CD4-positive, CD25-positive, alpha-beta regulatory T cell (primary cell): Measurements from ENCODE around the gene TMEM185B. TPM values are rescaled to one million over a fixed set of nuclear protein-coding genes. Genes with fewer than 3 reads are reported as not detected.
A peak's percentile ranks its signal among the peaks of the same experiment; 100 is the strongest.
"Not testable (repeated sequence)": the region's sequence is repeated elsewhere in the genome, so short reads cannot be mapped to it uniquely, and the experiment has no call there.

Source experiments
- ATAC-seq, 2 donors: fragments of 150-1000 bp; cut with Tn5 transposase; one replicate each; pipeline ENCODE4 v1.10.0; 2021; ENCODE audit warnings: low read depth in 2 of 2, moderate number of reproducible peaks in 2 of 2, moderate library complexity in 1 of 2
- DNase-seq, 3 donors: peaks; one replicate each; pipeline versions ENCODE4 v3.0.0 to v3.0.0-alpha.2; 2012 to 2022; ENCODE audit warnings: mixed read lengths in 1 of 3
- H3K27ac ChIP-seq: one replicate; pipeline ENCODE4 v1.7.0; 2013; ENCODE audit warnings: mild to moderate bottlenecking, low read length; ENCODE audit not compliant: insufficient read depth, poor library complexity, severe bottlenecking
- H3K27me3 ChIP-seq: one replicate; pipeline ENCODE4 v1.7.0; 2013; ENCODE audit warnings: low read length; ENCODE audit not compliant: control insufficient read depth, insufficient read depth
- H3K36me3 ChIP-seq: one replicate; pipeline ENCODE4 v1.7.0; 2013; ENCODE audit warnings: mild to moderate bottlenecking, low read length, moderate library complexity; ENCODE audit not compliant: control insufficient read depth, insufficient read depth
- H3K4me1 ChIP-seq: 2 replicates; pipeline ENCODE4 v1.7.0; 2013; ENCODE audit warnings: mild to moderate bottlenecking, low read length; ENCODE audit not compliant: insufficient read depth, control insufficient read depth, poor library complexity, severe bottlenecking
- H3K4me3 ChIP-seq: one replicate; pipeline ENCODE4 v1.7.0; 2013; ENCODE audit warnings: low read depth, mild to moderate bottlenecking, low read length, moderate library complexity
- H3K9me3 ChIP-seq, 2 experiments: 1 replicate in 1 of 2; 2 replicates in 1 of 2; pipeline ENCODE4 v1.7.0; 2013; ENCODE audit warnings: low read length in 2 of 2, mild to moderate bottlenecking in 1 of 2, moderate library complexity in 1 of 2; ENCODE audit not compliant: control insufficient read depth in 2 of 2
- H3K27ac Mint-ChIP-seq, 3 donors: one replicate each; pipeline ENCODE4 v1.8.0; 2020 to 2022; ENCODE audit warnings: mild to moderate bottlenecking in 3 of 3, mixed read lengths in 3 of 3, moderate library complexity in 2 of 3
- H3K27me3 Mint-ChIP-seq: one replicate; pipeline ENCODE4 v1.8.0; 2022; ENCODE audit warnings: mild to moderate bottlenecking, mixed read lengths
- H3K36me3 Mint-ChIP-seq: one replicate; pipeline ENCODE4 v1.8.0; 2020; ENCODE audit warnings: mixed read lengths
- H3K4me1 Mint-ChIP-seq, 4 donors: one replicate each; pipeline ENCODE4 v1.8.0; 2020 to 2022; ENCODE audit warnings: mixed read lengths in 4 of 4, mild to moderate bottlenecking in 1 of 4
- H3K4me3 Mint-ChIP-seq, 4 donors: one replicate each; pipeline ENCODE4 v1.8.0; 2020 to 2022; ENCODE audit warnings: mild to moderate bottlenecking in 4 of 4, mixed read lengths in 4 of 4, moderate library complexity in 3 of 4
- H3K9me3 Mint-ChIP-seq, 7 donors: one replicate each; pipeline ENCODE4 v1.8.0; 2020 to 2022; ENCODE audit warnings: mixed read lengths in 7 of 7, mild to moderate bottlenecking in 3 of 7, moderate library complexity in 2 of 7
- polyA plus RNA-seq, 4 donors: library from polyadenylated mRNA; unstranded; fragments of 300-500 nt; fragmentation: Illumina TruSeq; gene quantifications; one replicate each; pipeline ENCODE4 v1.2.3, GENCODE V29; 2021
- total RNA-seq: library from RNA; stranded (reverse); gene quantifications from one replicate; pipeline ENCODE4 v1.2.3, GENCODE V29; 2022

The TMEM185B gene
- total and polyA plus RNA-seq, 5 donors from 2014 or later = 15.6 to 23.3 (median 17.7) TPM

- peaks cover 3% of the 10 kb centered on the region for H3K36me3 Mint-ChIP-seq
- no peak for DNase-seq
- peaks cover 0 to 2% of the 10 kb centered on the region in 2 experiments for H3K9me3 ChIP-seq
Observed at GRCh38 chr2:120203251-120204021, 19.8 kb downstream of the TMEM185B start.

GRCh38 chr2:120199817-120200459 lies 23.3 kb downstream of the TMEM185B start:
- H3K4me1 ChIP-seq, H3K27me3 Mint-ChIP-seq, H3K4me3 Mint-ChIP-seq, H3K27ac Mint-ChIP-seq, ATAC-seq, DNase-seq, H3K27ac ChIP-seq, H3K27me3 ChIP-seq, H3K9me3 ChIP-seq, H3K36me3 Mint-ChIP-seq, H3K36me3 ChIP-seq, H3K4me3 ChIP-seq, H3K4me1 Mint-ChIP-seq: not testable (repeated sequence)
- peaks cover 2 to 17% (median 6%) of the 10 kb centered on the region in 7 donors for H3K9me3 Mint-ChIP-seq

More at GRCh38 chr2:120203251-120204021, 19.8 kb downstream of the TMEM185B start:
- Histone ChIP-seq H3K4me3 (no peak overlapping the region), H3K27me3 (no peaks in the 10 kb centered on the region), H3K4me1 (no peaks in the 10 kb centered on the region), H3K27ac (no peak overlapping the region), H3K36me3 (no peaks in the 10 kb centered on the region)
- Mint-ChIP-seq H3K27me3 (peaks cover 7% of the 10 kb centered on the region), H3K4me1 (peaks cover 0 to 6% (median under 1%) of the 10 kb centered on the region in 4 donors), H3K9me3 (peaks cover 0 to 4% (median 2%) of the 10 kb centered on the region in 7 donors), H3K4me3 (no peak overlapping the region), H3K27ac (no peak overlapping the region)
- no peak for ATAC-seq

- no peak overlapping the region for H3K27ac Mint-ChIP-seq
- no peaks in the 10 kb centered on the region for H3K36me3 ChIP-seq
- peaks cover 13% of the 10 kb centered on the region for H3K27me3 Mint-ChIP-seq
- no peak overlapping the region for H3K4me3 Mint-ChIP-seq
- H3K27ac ChIP-seq = no peak overlapping the region
- peaks cover 7 to 37% (median 11%) of the 10 kb centered on the region in 7 donors for H3K9me3 Mint-ChIP-seq
- H3K4me1 Mint-ChIP-seq = peaks cover 0 to 4% (median 0%) of the 10 kb centered on the region in 4 donors
- H3K36me3 Mint-ChIP-seq = no peaks in the 10 kb centered on the region
- no peaks in the 10 kb centered on the region for H3K27me3 ChIP-seq
- ATAC-seq (no peak), DNase-seq (no peak)
- H3K9me3 ChIP-seq = peaks cover 21 to 23% of the 10 kb centered on the region in 2 experiments
- H3K4me3 ChIP-seq = no peak overlapping the region
- no peaks in the 10 kb centered on the region for H3K4me1 ChIP-seq
Observed at GRCh38 chr2:120195553-120195952, 27.6 kb downstream of the TMEM185B start.

GRCh38 chr2:120192280-120192679 lies 30.9 kb downstream of the TMEM185B start:
- Histone ChIP-seq H3K27ac (no peak overlapping the region), H3K36me3 (no peaks in the 10 kb centered on the region), H3K9me3 (peaks cover 18 to 19% of the 10 kb centered on the region in 2 experiments), H3K4me1 (no peaks in the 10 kb centered on the region), H3K4me3 (no peak overlapping the region), H3K27me3 (no peaks in the 10 kb centered on the region)
- Mint-ChIP-seq H3K4me3 (no peak overlapping the region), H3K27ac (no peak overlapping the region), H3K36me3 (no peaks in the 10 kb centered on the region), H3K27me3 (peaks cover 13% of the 10 kb centered on the region), H3K4me1 (no peaks in the 10 kb centered on the region), H3K9me3 (peaks cover 3 to 32% (median 15%) of the 10 kb centered on the region in 7 donors)
- ATAC-seq (no peak), DNase-seq (no peak)

- Mint-ChIP-seq H3K4me3 (no peak overlapping the region), H3K36me3 (peaks cover 9% of the 10 kb centered on the region), H3K27me3 (peaks cover 22% of the 10 kb centered on the region), H3K9me3 (peaks cover 2 to 24% (median 13%) of the 10 kb centered on the region in 7 donors), H3K4me1 (no peaks in the 10 kb centered on the region), H3K27ac (no peak overlapping the region)
- H3K27me3 ChIP-seq = no peaks in the 10 kb centered on the region
- ATAC-seq = no peak
- no peaks in the 10 kb centered on the region for H3K36me3 ChIP-seq
- DNase-seq = no peak
- no peaks in the 10 kb centered on the region for H3K4me1 ChIP-seq
- H3K27ac ChIP-seq = no peak overlapping the region
- no peak overlapping the region for H3K4me3 ChIP-seq
- peaks cover 13 to 18% of the 10 kb centered on the region in 2 experiments for H3K9me3 ChIP-seq
Observed at GRCh38 chr2:120189189-120189588, 34.0 kb downstream of the TMEM185B start.

GRCh38 chr2:120182019-120182560 lies 41.1 kb downstream of the TMEM185B start:
- H3K27ac Mint-ChIP-seq = peak overlapping the region; percentile 78 to 94 (median 91)

GRCh38 chr2:120180066-120180465 lies 43.1 kb downstream of the TMEM185B start:
- no peak overlapping the region for H3K4me3 ChIP-seq
- H3K9me3 ChIP-seq = no peaks in the 10 kb centered on the region
- ATAC-seq = no peak
- H3K36me3 ChIP-seq = no peaks in the 10 kb centered on the region
- Mint-ChIP-seq H3K4me1 (peaks cover 3 to 77% (median 50%) of the 10 kb centered on the region in 4 donors), H3K27ac (peak overlapping the region in 2 of 3 donors; percentile 74 to 76), H3K27me3 (peaks cover 5% of the 10 kb centered on the region), H3K4me3 (no peak overlapping the region), H3K9me3 (peaks cover 0 to 1% (median 0%) of the 10 kb centered on the region in 7 donors), H3K36me3 (peaks cover 12% of the 10 kb centered on the region)
- H3K27me3 ChIP-seq = no peaks in the 10 kb centered on the region
- DNase-seq = no peak
- H3K4me1 ChIP-seq = peaks cover 60% of the 10 kb centered on the region
- no peak overlapping the region for H3K27ac ChIP-seq

More at GRCh38 chr2:120182019-120182560, 41.1 kb downstream of the TMEM185B start:
- Histone ChIP-seq H3K9me3 (no peaks in the 10 kb centered on the region), H3K4me1 (peaks cover 42% of the 10 kb centered on the region), H3K27ac (no peak overlapping the region), H3K27me3 (no peaks in the 10 kb centered on the region), H3K36me3 (no peaks in the 10 kb centered on the region), H3K4me3 (peak overlapping the region; percentile 55)
- peak overlapping the region; percentile 29 to 85 (median 66) for H3K4me3 Mint-ChIP-seq
- H3K36me3 Mint-ChIP-seq = peaks cover 16% of the 10 kb centered on the region
- peaks cover 0 to 58% (median 40%) of the 10 kb centered on the region in 4 donors for H3K4me1 Mint-ChIP-seq
- H3K27me3 Mint-ChIP-seq = peaks cover 8% of the 10 kb centered on the region
- H3K9me3 Mint-ChIP-seq = peaks cover 0 to 2% (median 0%) of the 10 kb centered on the region in 7 donors
- ATAC-seq (no peak), DNase-seq (peak in 1 of 3 donors; percentile 28)
